NCI-H128 (cell line): ENCODE results near the gene NPY.

Experiments
- DNase-seq: peaks from one replicate; lab custom pipeline; 2025; ENCODE audit not compliant: unreplicated experiment; lab: John Stamatoyannopoulos, UW

The NPY gene

DNA sequence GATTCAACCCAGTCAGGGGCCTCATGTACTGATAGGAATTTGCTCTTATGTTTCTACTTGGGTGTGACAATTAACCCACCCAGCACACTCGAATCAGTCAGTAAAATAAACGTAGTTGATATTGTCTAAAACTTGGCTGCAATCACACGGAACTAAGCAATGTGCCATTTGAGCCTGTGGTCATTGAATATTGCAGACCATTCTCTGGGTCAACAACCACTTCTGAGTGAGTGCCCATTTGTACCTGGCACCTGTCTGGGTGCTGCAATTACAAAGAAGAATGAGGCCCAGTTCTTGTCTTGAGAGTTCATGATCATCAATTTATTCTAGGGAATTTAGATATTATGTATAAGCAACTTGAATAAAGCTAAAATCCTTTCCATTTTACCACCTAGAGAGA is 29.8 kb downstream of the NPY start:
- DNase-seq: no peak

DNA sequence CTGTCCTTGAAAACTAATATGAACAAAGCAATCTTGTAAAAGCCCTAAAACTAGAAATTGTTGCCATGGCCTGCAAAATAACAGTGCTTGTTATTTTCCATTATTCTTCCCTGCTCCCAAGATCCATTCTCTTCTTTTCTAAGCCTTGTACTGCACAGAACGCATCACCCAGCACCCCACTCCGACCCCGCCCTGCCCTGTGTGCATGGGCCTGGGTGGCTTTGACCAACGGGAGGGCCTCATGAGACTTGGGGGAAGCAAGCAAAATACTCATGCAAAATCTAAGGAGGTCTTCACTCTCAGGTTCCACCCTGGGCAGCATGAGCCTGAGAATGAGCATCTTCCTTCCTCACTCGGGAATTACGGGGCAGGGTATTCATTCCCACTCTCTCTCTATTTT is 32.4 kb downstream of the NPY start:
- no peak for DNase-seq

- no peak for DNase-seq
Observed at GRCh38 chr7:24318326-24318725, 34.3 kb downstream of the NPY start.

DNA sequence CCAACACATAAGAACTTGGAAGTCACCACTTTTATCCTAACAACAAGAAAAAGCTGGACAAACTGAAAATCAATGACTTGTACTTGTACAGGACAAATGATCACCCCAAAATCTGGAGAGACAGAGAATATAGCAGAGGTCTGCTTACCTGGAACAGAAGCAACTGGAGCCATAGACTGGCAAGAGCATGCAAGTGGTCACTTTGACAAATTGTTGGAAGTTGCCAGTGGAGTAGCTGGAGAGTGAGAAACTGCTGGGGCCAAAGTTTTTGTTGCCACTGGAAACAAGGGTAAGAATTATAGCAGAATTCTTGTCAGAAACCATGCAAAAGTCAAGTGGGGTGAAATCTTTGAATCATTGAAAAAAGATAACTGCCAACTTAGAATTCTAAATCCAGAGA is 35.2 kb downstream of the NPY start:
- no peak for DNase-seq

- DNase-seq: no peak
Observed at GRCh38 chr7:24323961-24324480, 40.0 kb downstream of the NPY start.

- DNase-seq: no peak
Observed at GRCh38 chr7:24325708-24326107, 41.7 kb downstream of the NPY start.

DNA sequence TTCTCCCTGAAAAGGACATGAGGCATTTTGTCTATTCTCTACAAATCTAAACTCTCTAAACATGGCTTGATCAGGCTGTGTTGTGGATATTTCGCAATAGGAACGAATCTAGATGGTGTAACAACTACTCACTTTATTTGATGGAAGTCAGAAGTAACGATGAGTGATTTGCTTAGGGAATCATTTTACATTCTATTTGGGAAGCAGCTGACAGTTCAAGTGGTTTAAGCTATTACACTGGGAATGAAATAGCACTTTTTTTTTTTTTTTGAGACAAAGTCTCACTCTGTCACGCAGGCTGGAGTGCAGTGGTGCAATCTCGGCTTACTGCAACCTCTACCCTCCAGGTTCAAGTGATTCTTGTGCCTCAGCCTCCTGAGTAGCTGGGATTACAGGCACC is 44.1 kb downstream of the NPY start:
- DNase-seq: peak; percentile 9

- no peak for DNase-seq
Observed at GRCh38 chr7:24328894-24329293, 44.9 kb downstream of the NPY start.

DNA sequence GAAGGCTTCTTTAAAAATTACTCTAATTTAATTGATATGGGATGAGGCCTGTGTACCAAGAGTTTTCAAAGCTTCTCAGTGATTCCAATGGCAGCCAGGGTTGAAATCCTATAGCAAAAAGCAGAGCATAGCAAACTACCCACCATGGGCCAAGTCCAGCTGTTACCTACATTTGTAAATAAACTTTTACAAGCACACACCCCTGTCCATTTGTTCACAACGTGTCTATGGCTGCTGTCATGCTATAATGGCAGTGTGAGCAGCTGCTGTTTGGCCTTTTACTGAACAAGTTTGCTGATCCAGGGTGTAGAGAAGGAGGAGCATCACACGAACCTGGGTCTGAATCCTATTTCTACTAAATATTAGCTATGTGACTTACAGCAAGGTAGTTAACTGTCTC is 50.0 kb downstream of the NPY start:
- no peak for DNase-seq

DNA sequence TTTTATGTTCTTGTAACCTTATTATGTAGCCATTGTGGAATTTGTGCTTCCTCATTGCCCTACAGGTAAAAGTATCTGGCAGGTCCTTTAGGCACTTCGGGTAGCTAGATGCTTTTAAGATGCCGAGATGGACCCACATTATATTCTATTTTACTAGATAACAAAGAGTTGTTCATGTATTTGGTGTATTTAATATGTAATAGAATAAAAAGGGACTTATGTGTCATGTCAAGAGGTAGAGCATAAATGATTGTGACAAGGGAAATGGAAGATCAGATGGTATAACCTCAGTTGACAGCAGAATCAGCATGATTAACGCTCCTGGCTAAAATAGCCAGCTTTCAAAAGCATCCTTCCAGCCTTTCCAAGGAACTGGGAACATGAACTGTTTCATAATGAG is 50.6 kb downstream of the NPY start:
- DNase-seq: no peak

GRCh38 chr7:24336461-24336860 is 52.5 kb downstream of the NPY start:
- no peak for DNase-seq

DNA sequence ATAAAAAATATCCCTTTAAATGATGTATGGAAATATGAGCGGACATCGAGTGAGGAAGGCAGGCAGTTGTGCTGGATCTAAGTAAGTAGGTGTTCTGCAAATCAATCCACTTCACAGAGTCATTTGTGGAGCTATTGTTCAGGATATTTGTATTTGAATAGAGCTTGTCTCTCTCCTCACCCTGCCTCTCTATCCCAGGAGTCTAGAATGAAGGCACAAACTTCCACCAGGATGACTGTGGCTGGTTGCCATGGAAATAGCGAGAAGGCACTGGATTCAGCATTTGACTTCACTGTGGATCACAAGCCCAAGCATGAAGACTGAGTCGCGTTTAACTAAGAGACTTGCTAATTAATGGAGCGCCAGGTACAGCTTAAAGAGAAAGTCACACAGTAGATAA is 53.2 kb downstream of the NPY start:
- DNase-seq: no peak

DNA sequence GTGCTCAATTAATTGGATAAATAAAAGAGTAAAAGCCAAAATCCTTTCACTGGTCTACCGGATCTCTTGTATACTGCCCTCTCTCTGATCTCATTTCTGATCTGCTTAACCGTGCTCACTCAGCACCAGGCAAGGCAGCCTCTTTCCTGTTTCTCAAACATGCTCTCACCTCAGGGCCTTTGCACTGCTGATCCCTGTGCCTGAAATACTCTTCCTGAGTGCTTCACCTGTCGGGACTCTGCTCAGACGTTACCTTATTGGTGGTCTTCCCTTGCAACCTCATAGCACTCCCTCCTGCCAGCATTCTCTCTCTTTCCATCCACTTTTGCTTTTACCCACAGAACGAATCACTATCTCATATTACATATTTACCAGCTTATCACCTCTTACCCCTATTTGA is 55.6 kb downstream of the NPY start:
- DNase-seq: no peak

- DNase-seq: no peak
Observed at GRCh38 chr7:24340727-24341126, 56.7 kb downstream of the NPY start.
